GM19239 (cell line): ENCODE results near the gene CSNK1A1.

ENCODE experiments used
- DNase-seq: peaks from one replicate; pipeline ENCODE4 v3.0.0; 2011; ENCODE audit warnings: low spot score; ENCODE audit not compliant: insufficient read length
- FAIRE-seq: peaks from 2 replicates; lab custom pipeline; 2011; peaks lifted over from hg19 to GRCh38; lab: Jason Lieb, UNC

CSNK1A1 gene

GRCh38 chr5:149575131-149575530 is 23.9 kb upstream of the CSNK1A1 start:
- no peak for DNase-seq
- no peak for FAIRE-seq

GRCh38 chr5:149572576-149573231 is 21.5 kb upstream of the CSNK1A1 start:
- DNase-seq (no peak), FAIRE-seq (no peak)

GRCh38 chr5:149572170-149572569 is 20.9 kb upstream of the CSNK1A1 start:
- FAIRE-seq (no peak), DNase-seq (no peak)

- FAIRE-seq (no peak), DNase-seq (no peak)
Observed at GRCh38 chr5:149567226-149567625, 16.0 kb upstream of the CSNK1A1 start.

GRCh38 chr5:149564542-149565140 is 13.4 kb upstream of the CSNK1A1 start:
- FAIRE-seq (peak; percentile 92), DNase-seq (peak; percentile 37)

GRCh38 chr5:149563466-149563865 is 12.2 kb upstream of the CSNK1A1 start:
- DNase-seq (no peak), FAIRE-seq (no peak)

DNA sequence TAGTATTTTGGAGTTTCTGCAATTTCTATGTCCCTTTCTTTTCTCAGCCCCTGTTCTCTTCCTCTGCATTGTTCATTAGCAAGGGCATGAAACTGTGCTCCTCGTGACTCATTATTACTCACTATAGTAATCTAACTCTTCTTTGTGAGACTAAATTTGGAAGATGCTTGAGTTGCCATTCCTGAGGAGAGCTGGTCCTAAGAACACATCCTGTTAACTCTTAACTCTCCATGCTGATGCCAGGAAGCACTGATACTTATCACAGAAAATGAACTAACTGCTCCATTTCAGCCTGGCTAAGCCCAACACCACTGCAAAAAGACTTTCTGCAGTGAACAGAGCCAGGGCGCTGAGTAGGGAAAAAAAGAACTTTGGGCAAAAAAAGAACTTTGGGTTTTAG is 10.6 kb upstream of the CSNK1A1 start:
- DNase-seq (no peak), FAIRE-seq (no peak)

- DNase-seq (no peak), FAIRE-seq (no peak)
Observed at GRCh38 chr5:149559706-149560105, 8.5 kb upstream of the CSNK1A1 start.

DNA sequence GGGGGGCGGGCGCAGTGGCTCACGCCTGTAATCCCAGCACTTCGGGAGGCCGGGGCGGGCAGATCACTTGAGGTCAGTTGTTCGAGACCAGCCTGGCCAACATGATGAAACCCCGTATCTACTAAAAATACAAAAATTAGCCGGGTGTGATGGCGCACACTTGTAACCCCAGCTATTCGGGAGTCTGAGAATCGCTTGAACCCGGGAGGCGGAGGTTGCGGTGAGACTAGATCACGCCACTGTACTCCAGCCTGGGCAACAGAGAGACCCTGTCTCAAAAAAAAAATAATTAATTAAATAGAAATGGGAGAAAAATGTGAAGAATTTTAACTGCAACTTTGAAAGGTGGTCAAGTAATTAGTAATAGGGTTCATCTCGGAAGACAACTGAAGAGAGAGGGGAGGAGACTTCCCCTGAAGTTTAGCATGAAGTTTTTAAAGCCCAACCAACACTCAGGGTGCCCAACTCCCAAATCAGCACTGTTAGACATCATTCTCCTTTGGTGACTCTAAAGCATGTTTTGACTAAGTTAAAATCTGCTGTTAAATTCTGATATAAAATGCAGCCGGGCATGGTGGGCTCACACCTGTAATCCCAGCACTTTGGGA is 1.4 kb upstream of the CSNK1A1 start:
- DNase-seq (no peak), FAIRE-seq (no peak)

DNA sequence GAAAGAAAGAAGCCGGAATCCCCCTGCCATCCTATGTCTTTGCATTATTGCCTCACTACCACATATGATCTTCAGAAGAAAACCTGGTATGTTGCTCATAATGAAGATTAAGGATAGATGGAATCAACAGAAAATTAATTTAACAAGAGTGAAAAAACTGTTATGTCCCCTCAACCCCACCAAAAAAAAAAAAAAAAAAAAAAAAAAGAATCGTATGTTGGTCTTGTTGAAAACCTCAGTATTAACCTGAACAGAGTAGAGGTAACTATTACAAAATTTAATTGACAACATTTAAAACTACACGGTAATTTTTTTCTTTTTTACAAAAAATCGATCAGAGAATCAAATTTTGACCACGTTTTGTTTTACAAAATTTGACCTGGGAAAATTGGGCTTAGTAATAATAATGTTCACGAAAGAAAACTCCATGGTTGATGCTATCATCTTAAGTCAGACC is 827 bp upstream of the CSNK1A1 start:
- DNase-seq (no peak), FAIRE-seq (no peak)

DNA sequence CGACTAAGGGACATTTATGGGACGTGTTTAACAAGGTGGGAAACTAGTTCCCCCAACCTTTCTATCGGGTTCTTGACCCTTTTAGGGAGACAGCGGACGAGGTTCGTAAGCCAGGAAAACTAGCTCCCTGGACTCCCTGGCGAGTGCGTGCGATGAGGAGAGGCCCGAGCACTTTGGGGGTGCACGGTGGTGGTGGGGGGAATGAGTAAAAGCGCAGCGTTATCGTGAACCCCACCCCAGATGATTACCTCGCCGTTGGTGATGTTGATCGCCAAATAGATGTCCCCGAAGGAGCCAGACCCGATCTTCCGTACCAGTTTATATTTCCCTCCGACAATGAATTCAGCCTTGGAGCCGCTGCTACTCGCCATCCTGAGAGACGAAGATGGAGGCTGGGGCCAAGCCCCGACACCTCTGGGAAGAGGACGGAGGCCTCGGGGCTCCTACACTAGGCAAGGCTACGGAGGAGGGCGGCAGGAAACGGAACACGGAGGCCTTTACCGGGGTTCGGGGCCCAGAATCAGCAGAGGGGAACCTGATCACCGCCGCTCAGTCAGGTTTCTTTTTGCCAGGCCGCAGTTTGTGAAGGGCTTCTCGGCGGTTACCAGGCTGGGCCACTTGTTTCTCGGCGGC is 529 bp downstream of the CSNK1A1 start:
- no peak for DNase-seq
- peak; percentile 65 for FAIRE-seq

GRCh38 chr5:149550268-149550583 is 1.0 kb downstream of the CSNK1A1 start:
- no peak for DNase-seq
- FAIRE-seq = no peak

GRCh38 chr5:149549461-149550267 is 1.6 kb downstream of the CSNK1A1 start:
- FAIRE-seq = peak; percentile 71
- DNase-seq = peak; percentile 28

- DNase-seq = no peak
- FAIRE-seq = no peak
Observed at GRCh38 chr5:149546974-149547373, 4.3 kb downstream of the CSNK1A1 start.

GRCh38 chr5:149545327-149545726 is 5.9 kb downstream of the CSNK1A1 start:
- FAIRE-seq (no peak), DNase-seq (no peak)

- FAIRE-seq (no peak), DNase-seq (no peak)
Observed at GRCh38 chr5:149544028-149544420, 7.2 kb downstream of the CSNK1A1 start.

- no peak for DNase-seq
- FAIRE-seq = no peak
Observed at GRCh38 chr5:149543361-149544027, 7.7 kb downstream of the CSNK1A1 start.

GRCh38 chr5:149541893-149542292 is 9.3 kb downstream of the CSNK1A1 start:
- no peak for FAIRE-seq
- no peak for DNase-seq

GRCh38 chr5:149540089-149540488 is 11.2 kb downstream of the CSNK1A1 start:
- DNase-seq (no peak), FAIRE-seq (no peak)

DNA sequence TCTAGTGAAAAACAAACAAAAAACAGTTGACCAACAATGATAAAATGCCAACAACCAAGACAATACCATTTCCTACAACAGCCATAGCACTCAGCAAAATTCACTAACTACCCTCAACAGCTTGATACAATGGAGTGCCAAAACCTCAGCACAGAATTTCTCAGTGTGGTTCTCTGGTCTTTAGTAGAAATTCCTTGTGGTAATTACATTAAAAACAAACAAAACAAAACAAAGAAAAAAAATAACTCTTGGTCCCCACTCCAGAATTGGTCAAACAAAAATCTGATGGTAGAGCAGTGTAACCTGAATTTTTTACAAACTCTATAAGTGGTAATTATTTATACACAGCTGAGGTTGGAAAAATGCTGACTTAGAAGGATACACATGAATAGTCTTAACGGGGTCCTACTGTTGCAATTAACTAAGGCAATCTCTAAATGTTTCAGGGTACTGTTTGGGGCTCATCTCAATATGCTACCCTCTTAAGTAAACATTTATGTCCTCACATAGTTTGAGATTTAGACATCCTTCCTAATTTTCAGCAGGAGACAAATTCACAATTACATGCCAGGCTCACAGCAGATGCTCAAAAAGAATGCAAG is 13.8 kb downstream of the CSNK1A1 start:
- DNase-seq = no peak
- no peak for FAIRE-seq
